Neural cell (in vitro differentiated cells): ENCODE results near the gene KANSL3. TPM values are rescaled to one million over a fixed set of nuclear protein-coding genes. Genes with fewer than 3 reads are reported as not detected.
"Not testable (repeated sequence)": the region's sequence is repeated elsewhere in the genome, so short reads cannot be mapped to it uniquely, and the experiment has no call there.

Experiments
- H2AFZ ChIP-seq: fragments of 200-600, 300-800 bp; sonication (generic), shearing (Covaris generic); 2 replicates; pipeline ENCODE4 v1.6.0; 2014; ENCODE audit warnings: low read depth, mild to moderate bottlenecking, antibody characterized with exemption, low read length, moderate library complexity
- H3F3A ChIP-seq: fragments of 200-600 bp; shearing (Covaris generic); 2 replicates; pipeline ENCODE4 v1.6.1; 2016; ENCODE audit warnings: mild to moderate bottlenecking, moderate library complexity, mixed read lengths, antibody characterized with exemption, low read length; ENCODE audit not compliant: insufficient read depth, poor library complexity, severe bottlenecking
- H3K27ac ChIP-seq: fragments of 200-600, 300-800 bp; sonication (generic), shearing (Covaris generic); 2 replicates; pipeline ENCODE4 v1.5.1; 2014; ENCODE audit warnings: mild to moderate bottlenecking, low read length, moderate library complexity
- H3K27me3 ChIP-seq: fragments of 300-800, 200-600 bp; sonication (generic), shearing (Covaris generic); 2 replicates; pipeline ENCODE4 v1.6.0; 2014; ENCODE audit warnings: mild to moderate bottlenecking, low read depth, low read length, moderate library complexity; ENCODE audit not compliant: insufficient read depth
- H3K36me3 ChIP-seq: fragments of 300-800, 200-600 bp; sonication (generic), shearing (Covaris generic); 2 replicates; pipeline ENCODE4 v1.5.1; 2014; ENCODE audit warnings: mild to moderate bottlenecking, antibody characterized with exemption, low read length, moderate library complexity; ENCODE audit not compliant: insufficient read depth
- H3K4me2 ChIP-seq: fragments of 300-800, 200-600 bp; sonication (generic), shearing (Covaris generic); 2 replicates; pipeline ENCODE4 v1.6.0; 2014; ENCODE audit warnings: mild to moderate bottlenecking, low read length
- H3K4me3 ChIP-seq: fragments of 300-800, 200-600 bp; sonication (generic), shearing (Covaris generic); 2 replicates; pipeline ENCODE4 v1.5.1; 2014; ENCODE audit warnings: mild to moderate bottlenecking, low read length, moderate library complexity
- H3K79me2 ChIP-seq: fragments of 200-600 bp; shearing (Covaris generic); replicated peaks from 2 replicates; pipeline ENCODE4 v1.6.0; 2014; ENCODE audit warnings: mild to moderate bottlenecking, low read length, moderate library complexity; ENCODE audit not compliant: insufficient read depth
- H3K9ac ChIP-seq: fragments of 300-800, 200-600 bp; sonication (generic), shearing (Covaris generic); 2 replicates; pipeline ENCODE4 v1.6.1; 2016; ENCODE audit warnings: mild to moderate bottlenecking, low read length, mixed read lengths
- H3K9me2 ChIP-seq: fragments of 200-600 bp; shearing (Covaris generic); 2 replicates; pipeline ENCODE4 v1.6.1; 2016; ENCODE audit warnings: mild to moderate bottlenecking, low read length, mixed read lengths; ENCODE audit not compliant: insufficient read depth
- H3K9me3 ChIP-seq: fragments of 200-600, 300-800 bp; sonication (generic), shearing (Covaris generic); 2 replicates; pipeline ENCODE4 v1.6.1; 2016; ENCODE audit warnings: mild to moderate bottlenecking, mixed run types, low read length, moderate library complexity, mixed read lengths
- H4K20me1 ChIP-seq: fragments of 200-600 bp; shearing (Covaris generic); 2 replicates; pipeline ENCODE4 v1.6.1; 2016; ENCODE audit warnings: mild to moderate bottlenecking, mixed run types; ENCODE audit not compliant: insufficient read depth
- EP300 ChIP-seq: fragments of 450-650 bp; conservative IDR thresholded peaks from 2 replicates; pipeline ENCODE4 v1.6.1; 2014; ENCODE audit warnings: antibody characterized with exemption, mild to moderate bottlenecking, moderate library complexity; ENCODE audit not compliant: poor library complexity, severe bottlenecking
- EZH2 ChIP-seq: fragments of 200-600, 300-800 bp; shearing (Covaris generic), sonication (generic); IDR thresholded peaks from 2 replicates; pipeline ENCODE4 v1.6.1; 2014; ENCODE audit warnings: antibody characterized with exemption, low read length, borderline replicate concordance, mild to moderate bottlenecking; ENCODE audit not compliant: insufficient read depth, poor library complexity, severe bottlenecking
- MXI1 ChIP-seq: fragments of 450-650 bp; conservative IDR thresholded peaks from 2 replicates; pipeline ENCODE4 v1.6.1; 2014; ENCODE audit warnings: antibody characterized with exemption, mild to moderate bottlenecking; ENCODE audit not compliant: poor library complexity, severe bottlenecking
- POLR2AphosphoS5 ChIP-seq: IDR thresholded peaks from 2 replicates; pipeline ENCODE4 v1.6.1; 2012
- RAD21 ChIP-seq: fragments of 450-650 bp; conservative IDR thresholded peaks from 2 replicates; pipeline ENCODE4 v1.6.1; 2014; ENCODE audit warnings: antibody characterized with exemption, mild to moderate bottlenecking, moderate library complexity
- SMC3 ChIP-seq: fragments of 450-650 bp; conservative IDR thresholded peaks from 2 replicates; pipeline ENCODE4 v1.6.1; 2014; ENCODE audit warnings: antibody characterized with exemption, mild to moderate bottlenecking, moderate library complexity; ENCODE audit not compliant: poor library complexity
- TAF1 ChIP-seq: IDR thresholded peaks from 2 replicates; pipeline ENCODE4 v1.6.1; 2012; ENCODE audit warnings: low read depth
- polyA plus RNA-seq: library from polyadenylated mRNA; depleted of rRNA; stranded (reverse); fragments of >200 nt; gene quantifications from 2 replicates; pipeline ENCODE4 v1.2.3, GENCODE V29; 2014
- TF ChIP-seq, protein P1 (sequence below): fragments of 450-650 bp; IDR thresholded peaks from 2 replicates; pipeline ENCODE4 v1.5.1; 2014; ENCODE audit warnings: antibody characterized with exemption, mild to moderate bottlenecking, moderate library complexity; ENCODE audit not compliant: poor library complexity, severe bottlenecking
- TF ChIP-seq, protein P2 (sequence below): IDR thresholded peaks from 2 replicates; pipeline ENCODE4 v1.6.1; 2012; ENCODE audit warnings: borderline replicate concordance

Gene KANSL3
- polyA plus RNA-seq, 1 donor from 2014 or later: 37.7 TPM

DNA sequence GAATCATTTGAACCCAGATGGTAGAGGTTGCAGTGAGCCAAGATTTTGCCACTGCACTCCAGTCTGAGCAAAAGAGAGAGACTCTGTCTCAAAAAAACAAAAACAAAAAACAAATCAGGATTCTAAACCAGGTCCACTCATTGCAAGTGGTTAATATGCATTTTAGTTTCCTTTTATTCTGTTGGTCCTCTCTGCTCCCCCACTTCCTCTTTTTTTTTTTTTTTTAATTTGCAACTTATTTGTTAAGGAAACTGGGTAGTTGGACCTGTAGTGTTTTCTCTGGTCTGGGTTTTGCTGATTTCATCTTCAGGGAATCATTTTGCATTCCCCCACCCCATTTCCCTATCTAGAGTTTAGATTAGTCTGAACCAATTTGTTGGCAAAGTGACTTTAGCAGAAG is 18.4 kb upstream of the KANSL3 start:
- Histone ChIP-seq H3K36me3 (no peaks in the 10 kb centered on the region), H3K79me2 (no peaks in the 10 kb centered on the region), H3K9me2 (no peaks in the 10 kb centered on the region), H3K9me3 (no peaks in the 10 kb centered on the region), H3K4me2 (no peak overlapping the region), H3K27me3 (no peaks in the 10 kb centered on the region), H4K20me1 (no peaks in the 10 kb centered on the region), H3K9ac (no peak overlapping the region), H3F3A (no peaks in the 10 kb centered on the region), H3K27ac (no peak overlapping the region), H2AFZ (no peak overlapping the region), H3K4me3 (no peak overlapping the region)
- TF ChIP-seq SMC3 (no peak), RAD21 (no peak), EP300 (no peak), POLR2AphosphoS5 (no peak), EZH2 (no peak), TAF1 (no peak), MXI1 (no peak)
- TF ChIP-seq, protein P1, sequence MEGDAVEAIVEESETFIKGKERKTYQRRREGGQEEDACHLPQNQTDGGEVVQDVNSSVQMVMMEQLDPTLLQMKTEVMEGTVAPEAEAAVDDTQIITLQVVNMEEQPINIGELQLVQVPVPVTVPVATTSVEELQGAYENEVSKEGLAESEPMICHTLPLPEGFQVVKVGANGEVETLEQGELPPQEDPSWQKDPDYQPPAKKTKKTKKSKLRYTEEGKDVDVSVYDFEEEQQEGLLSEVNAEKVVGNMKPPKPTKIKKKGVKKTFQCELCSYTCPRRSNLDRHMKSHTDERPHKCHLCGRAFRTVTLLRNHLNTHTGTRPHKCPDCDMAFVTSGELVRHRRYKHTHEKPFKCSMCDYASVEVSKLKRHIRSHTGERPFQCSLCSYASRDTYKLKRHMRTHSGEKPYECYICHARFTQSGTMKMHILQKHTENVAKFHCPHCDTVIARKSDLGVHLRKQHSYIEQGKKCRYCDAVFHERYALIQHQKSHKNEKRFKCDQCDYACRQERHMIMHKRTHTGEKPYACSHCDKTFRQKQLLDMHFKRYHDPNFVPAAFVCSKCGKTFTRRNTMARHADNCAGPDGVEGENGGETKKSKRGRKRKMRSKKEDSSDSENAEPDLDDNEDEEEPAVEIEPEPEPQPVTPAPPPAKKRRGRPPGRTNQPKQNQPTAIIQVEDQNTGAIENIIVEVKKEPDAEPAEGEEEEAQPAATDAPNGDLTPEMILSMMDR: no peak
- TF ChIP-seq, protein P2, sequence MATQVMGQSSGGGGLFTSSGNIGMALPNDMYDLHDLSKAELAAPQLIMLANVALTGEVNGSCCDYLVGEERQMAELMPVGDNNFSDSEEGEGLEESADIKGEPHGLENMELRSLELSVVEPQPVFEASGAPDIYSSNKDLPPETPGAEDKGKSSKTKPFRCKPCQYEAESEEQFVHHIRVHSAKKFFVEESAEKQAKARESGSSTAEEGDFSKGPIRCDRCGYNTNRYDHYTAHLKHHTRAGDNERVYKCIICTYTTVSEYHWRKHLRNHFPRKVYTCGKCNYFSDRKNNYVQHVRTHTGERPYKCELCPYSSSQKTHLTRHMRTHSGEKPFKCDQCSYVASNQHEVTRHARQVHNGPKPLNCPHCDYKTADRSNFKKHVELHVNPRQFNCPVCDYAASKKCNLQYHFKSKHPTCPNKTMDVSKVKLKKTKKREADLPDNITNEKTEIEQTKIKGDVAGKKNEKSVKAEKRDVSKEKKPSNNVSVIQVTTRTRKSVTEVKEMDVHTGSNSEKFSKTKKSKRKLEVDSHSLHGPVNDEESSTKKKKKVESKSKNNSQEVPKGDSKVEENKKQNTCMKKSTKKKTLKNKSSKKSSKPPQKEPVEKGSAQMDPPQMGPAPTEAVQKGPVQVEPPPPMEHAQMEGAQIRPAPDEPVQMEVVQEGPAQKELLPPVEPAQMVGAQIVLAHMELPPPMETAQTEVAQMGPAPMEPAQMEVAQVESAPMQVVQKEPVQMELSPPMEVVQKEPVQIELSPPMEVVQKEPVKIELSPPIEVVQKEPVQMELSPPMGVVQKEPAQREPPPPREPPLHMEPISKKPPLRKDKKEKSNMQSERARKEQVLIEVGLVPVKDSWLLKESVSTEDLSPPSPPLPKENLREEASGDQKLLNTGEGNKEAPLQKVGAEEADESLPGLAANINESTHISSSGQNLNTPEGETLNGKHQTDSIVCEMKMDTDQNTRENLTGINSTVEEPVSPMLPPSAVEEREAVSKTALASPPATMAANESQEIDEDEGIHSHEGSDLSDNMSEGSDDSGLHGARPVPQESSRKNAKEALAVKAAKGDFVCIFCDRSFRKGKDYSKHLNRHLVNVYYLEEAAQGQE: no peak

DNA sequence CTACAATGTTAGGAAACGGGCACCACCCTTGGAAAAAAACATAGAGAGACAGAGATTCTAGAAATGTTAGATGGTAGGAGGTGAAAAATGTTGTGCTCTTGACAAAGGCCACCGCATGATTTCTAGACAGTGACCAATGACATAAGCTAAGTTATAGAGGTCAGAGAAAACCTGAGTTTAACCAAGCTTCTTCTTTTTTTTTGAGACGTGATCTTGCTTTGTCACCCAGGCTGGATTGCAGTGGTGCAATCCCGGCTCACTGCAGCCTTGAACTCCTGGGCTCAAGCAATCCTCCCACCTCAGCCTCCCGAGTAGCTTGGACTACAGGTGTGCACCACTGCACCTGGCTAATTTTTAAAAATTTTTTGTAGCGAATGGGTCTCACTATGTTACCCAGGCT is 17.4 kb upstream of the KANSL3 start:
- H3K27me3 ChIP-seq: no peaks in the 10 kb centered on the region
- no peaks in the 10 kb centered on the region for H3F3A ChIP-seq
- no peak overlapping the region for H3K4me3 ChIP-seq
- H3K79me2 ChIP-seq: no peaks in the 10 kb centered on the region
- H3K9me2 ChIP-seq: no peaks in the 10 kb centered on the region
- no peaks in the 10 kb centered on the region for H3K9me3 ChIP-seq
- H3K4me2 ChIP-seq: no peak overlapping the region
- H2AFZ ChIP-seq: no peak overlapping the region
- no peak for TF ChIP-seq EZH2
- TF ChIP-seq EP300: no peak
- no peak for TF ChIP-seq POLR2AphosphoS5
- TF ChIP-seq SMC3: no peak
- TF ChIP-seq, protein P2: no peak
- no peak for TF ChIP-seq RAD21
- TF ChIP-seq, protein P1: no peak
- no peak for TF ChIP-seq TAF1
- TF ChIP-seq MXI1: no peak
- no peaks in the 10 kb centered on the region for H4K20me1 ChIP-seq
- no peaks in the 10 kb centered on the region for H3K36me3 ChIP-seq
- H3K27ac ChIP-seq: no peak overlapping the region
- no peak overlapping the region for H3K9ac ChIP-seq

DNA sequence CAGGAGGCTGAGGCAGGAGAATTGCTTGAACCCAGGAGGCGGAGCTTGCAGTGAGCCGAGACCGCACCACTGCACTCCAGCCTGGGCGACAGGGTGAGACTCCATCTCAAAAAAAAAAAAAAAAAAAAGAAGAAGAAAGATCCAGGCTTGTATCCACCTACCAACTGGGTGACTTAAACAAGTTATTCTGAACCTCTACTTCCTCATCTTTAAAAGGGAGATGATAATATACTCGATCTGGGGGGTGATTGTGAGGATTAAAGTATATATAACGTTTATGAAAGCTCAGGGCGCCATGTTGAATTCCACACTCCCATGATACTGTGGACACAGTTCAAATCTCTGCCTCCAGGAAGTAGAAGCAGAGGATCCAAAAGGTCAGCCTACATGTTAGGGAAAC is 16.7 kb upstream of the KANSL3 start:
- not testable (repeated sequence) for H3F3A ChIP-seq, H4K20me1 ChIP-seq, H3K27me3 ChIP-seq, H3K79me2 ChIP-seq, H3K9me2 ChIP-seq, H3K9ac ChIP-seq, H3K36me3 ChIP-seq, H3K27ac ChIP-seq, H2AFZ ChIP-seq, H3K4me3 ChIP-seq, H3K9me3 ChIP-seq, H3K4me2 ChIP-seq
